Central memory CD4-positive, alpha-beta T cell (primary cell): ENCODE data around the gene KIAA1755.

Experiments
- DNase-seq: peaks from one replicate; pipeline ENCODE4 v3.0.0; 2022

KIAA1755 gene

DNA sequence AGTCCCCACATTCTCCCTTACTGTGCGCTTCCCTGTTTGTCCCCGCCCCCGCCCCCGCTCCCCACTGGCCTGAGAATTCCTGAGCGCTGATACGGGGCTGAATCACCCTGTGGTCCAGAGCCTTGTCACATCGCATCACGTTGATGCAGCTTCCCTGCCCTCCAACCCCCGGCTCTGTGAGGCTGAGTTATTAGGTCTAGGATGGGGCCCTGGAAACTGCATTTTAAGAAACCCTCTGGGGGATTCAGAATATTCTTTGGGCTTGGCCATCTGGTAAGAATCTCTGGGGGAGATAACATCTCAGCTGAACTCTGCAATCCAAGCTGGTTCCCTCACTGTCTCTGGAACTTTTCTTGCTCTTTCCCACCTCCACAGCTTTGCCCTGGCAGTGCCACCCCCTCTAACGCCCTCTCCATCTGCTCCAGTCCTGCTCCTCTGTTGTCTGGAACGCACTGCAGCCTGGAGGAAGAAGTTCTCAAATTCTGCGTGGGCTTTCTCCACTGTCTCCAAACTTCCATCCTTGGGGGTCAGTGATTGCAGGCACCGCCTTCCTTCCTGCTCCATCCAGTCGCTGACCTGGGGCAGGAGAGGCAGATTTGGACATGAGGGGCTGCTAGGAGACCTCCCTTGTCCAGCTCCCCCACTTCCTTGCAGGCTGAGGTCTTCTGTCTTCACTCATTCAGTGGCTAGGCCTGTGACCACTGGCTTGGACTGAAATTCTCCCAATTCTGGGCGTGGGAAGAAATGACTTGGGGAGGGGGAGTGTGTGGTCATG is 42.6 kb downstream of the KIAA1755 start:
- DNase-seq = no peak

DNA sequence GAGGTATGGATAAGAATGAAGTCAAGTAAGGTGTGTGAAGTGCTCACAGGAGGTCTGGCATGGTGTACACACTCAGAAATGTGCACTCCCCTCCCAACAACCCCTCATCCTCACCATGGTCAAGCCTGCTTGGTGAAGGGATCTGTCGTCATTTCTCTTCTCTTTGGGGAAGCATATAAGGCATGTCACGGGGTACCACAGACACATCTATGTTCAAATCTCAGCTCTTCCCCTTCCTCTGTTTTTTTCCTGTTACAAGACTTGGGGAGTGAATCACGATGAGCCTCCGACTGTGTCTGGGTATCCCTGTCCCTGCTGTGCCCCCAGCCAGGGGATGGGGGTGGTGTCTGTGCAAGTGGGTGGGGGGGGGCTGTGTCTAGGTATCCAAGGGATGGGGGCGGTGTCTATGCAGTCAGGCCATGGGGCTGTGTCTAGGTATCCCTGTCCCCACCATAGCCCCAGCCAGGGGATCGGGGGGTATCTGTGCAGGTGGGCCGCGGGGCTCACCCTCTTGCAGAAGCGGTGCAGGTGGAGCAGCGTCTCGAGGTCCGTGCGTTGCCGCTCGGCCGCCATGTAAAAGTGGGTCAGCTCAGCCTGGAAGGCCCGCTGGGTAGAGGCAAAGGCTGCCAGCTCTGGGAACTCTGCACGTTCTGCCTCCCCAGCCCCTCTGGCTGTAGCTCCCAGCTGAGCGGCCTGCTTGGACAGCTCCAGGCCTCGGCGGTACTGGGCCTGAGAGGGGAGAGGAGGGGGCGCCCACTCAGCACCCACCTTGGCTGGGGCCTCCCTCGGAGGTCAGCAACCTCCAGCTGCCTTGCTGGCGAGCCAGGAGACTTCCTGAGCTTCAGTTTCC is 43.6 kb downstream of the KIAA1755 start:
- DNase-seq = no peak

DNA sequence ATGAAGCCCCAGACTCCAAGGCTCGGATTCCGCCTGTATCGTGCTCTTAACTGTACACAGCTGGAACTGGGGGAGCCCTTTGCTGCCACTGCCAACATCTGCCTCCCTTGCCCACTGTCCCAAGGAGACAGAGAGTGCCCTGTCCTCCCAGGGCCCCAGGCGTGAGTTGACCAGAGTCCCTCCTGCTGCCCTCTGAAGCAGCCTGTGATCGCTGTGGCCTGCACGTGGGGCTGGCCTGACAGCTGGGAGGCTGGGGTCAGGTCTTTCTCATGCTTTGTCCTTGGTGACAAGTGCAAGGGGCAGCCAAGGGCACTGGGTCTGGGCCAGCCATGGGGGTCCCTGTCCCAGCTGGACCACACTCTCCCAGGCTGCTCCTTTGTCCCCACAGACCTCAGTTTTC is 44.3 kb downstream of the KIAA1755 start:
- no peak for DNase-seq

DNA sequence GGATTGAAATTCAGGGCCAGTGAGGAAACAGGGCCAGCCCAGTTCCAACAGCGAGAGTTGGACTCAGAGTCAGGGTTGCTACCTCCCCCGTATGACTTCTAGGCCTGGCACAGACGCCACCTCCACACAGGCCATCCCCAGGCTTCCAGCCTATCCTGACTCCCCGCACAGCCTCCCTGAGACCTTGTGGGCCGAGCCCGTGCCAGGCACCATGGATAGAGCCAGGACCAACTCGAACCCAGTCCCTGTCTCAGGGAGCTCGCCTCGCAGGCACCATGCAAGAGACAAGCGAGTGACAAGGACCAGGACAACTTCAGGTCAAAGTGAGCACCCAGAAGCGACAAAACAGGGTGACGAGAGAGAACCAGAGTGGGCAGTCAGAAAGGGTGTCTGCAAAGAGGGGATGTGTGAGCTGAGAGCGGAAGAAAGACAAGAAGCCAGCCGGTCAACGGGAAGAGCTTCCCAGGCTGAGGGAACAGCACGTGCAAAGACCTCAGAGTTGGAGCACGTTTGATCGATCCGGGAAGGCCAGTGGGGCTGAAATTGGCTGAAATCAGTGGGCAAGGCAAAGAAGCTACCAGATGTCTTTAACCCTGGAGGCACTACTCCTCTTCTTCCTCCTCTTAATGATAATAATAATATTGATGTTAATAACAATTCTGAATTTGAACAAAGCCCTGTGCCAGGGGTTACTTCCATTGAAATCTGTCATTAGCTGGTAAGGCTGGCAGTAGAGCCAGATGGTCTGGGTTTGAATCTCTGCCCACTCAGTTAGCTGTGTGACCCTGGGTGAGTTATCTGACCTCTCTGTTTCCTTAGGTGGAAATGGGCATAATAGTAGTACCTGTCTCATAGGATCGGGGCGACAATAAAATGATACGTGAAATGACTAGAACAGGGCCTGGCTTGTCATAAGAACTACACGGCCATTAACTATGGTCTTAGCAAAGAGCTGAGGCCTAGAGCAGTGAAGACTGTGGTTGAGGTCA is 45.0 kb downstream of the KIAA1755 start:
- no peak for DNase-seq

DNA sequence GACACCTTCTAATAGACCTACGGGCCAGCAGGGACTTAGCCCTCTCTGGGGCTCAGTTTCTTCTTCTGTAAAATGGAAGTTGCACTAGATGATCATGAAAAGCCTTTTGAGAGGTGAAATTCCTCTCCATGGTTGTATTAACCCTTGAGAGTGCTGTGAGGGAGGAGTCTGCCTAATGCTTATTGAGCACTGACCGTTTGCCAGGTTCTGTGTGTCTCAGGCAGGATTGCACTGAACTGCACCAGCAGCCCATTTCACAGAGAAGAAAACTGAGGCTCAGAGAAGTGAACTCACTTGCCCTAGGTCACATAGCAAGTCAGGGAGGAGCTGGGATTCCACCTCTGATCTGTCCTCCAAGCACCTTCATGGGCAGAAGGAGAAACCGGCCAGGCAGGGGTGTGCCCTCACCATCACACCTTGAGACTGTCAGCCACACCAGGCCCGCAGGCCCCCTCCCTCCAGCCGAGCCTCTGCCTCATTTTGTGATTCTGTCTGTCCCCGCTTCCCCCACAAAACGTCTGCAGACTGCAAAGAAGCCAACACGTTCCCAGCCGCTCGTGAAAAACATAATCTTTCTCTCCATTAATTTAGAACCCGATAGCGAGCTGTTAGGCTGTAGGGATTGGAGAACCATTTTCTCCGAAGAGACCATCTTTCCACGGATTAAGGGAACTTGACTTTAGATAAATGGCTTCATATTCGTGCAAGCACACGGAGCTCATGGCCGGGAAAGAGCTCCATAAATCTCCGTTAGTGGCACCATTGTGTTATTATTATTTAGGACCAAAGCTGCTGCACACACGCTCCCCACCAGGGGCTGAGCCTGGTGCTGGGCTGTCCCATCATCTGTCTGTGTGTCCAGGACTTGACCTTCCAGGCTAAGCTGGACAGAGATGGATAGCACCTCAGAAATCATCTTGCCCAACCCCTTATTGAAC is 46.0 kb downstream of the KIAA1755 start:
- DNase-seq = no peak

DNA sequence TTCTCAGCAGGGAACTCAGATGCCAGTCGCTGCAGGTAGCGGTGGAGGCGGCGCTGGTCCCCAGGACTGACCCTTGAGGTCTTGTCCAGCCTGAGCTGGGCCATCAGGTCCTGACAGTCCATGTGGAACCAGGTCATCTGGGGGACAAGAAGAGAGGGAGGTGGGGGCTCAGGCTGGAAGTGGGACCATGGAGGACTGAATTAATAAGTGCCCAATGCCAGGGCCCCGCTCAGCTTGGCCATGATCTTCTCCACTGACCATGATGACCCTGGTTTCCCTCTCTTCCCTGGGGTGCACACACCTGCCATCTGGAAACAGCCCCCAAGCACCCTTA is 47.0 kb downstream of the KIAA1755 start:
- no peak for DNase-seq

DNA sequence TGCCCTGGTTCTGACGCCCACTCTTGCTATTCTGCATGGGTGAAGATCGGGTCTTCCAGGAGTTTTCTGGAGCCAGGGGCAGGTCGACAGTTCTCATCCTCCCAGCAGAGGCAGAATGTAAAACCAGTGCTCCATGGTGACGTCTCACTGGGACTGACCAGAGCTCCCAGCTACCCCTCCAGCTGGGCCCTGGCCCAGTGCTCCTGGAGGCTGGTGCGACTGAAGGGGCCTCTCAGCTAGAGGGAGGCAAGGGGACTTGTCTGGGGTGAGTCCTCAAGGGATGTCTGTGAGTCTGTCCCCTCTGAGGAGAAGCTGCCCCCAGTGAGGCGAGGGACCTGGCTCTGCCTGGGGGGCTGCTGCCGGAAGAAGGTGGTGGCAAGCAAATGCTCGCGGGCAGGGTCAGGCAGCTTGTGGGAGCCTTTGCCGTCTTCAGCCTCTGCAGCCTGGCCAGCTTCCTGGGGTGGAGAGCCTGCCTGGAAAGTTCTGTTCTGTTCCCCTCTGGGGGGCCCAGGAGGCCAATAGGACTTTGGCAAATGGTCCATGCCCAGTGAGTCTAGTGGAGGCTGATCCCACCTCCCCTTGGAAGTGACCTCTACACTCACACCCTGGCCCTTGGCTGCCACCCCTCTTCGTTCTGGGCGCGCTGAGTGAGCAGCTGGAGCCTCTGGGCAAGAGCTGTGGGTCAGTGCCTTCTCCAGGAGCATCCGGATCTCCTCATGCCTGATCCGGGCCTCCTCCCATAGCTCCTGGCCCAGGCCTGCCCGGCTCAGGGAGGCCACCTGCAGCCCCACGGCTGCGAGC is 47.5 kb downstream of the KIAA1755 start:
- DNase-seq = no peak

- DNase-seq = no peak
These were observed 49.1 kb downstream of the KIAA1755 start for GRCh38 chr20:38211200-38212097.

DNA sequence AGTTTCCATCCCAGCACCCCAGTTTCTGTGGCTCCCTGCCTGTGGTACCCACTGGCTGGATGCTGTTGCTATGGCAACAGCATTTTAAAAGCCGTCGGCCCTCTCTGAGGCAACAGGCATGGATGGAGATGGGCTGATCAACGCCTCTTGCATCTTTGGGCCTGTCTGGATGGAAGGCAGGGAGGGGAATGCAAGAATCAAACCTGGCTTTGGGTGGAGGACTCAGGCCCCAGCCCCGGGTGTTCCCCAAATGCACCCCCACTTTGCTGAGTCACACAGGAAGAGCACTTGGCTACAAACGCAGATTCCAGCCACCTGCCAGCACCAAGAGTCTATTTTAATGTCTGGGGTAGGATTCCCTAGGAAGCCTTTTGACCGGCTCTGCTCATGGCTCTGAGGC is 49.8 kb downstream of the KIAA1755 start:
- no peak for DNase-seq

GRCh38 chr20:38209736-38210405 is 50.7 kb downstream of the KIAA1755 start:
- no peak for DNase-seq

DNA sequence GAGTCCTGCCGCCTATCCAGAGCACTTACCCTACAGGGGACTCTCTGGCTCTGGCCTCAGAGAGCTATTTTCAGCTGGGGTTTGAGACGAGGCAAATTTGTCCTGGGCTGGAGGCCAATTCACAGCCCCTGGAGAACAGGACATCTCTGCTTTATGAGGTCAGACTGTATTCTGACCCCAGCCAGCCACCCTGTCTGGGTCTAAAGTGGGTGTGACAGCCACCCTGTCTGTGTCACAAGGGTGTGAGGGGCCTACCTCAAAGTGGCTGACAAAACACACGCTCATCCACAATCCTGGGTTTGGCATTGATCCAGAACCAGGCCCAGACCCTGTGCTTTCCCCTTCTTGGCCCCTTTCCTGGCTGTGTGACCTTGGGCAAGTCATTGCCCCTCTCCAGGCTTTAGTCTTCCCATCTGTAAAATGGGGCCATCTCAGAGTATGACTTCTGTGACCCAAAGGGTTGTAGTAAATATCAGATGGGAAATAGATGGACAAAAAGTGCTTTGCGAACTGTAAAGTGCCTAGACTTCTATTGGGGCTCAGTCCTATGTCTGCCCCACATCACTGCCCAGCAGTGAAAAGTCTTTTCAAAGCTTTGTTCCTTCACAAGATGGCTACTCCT is 51.4 kb downstream of the KIAA1755 start:
- DNase-seq = no peak

DNA sequence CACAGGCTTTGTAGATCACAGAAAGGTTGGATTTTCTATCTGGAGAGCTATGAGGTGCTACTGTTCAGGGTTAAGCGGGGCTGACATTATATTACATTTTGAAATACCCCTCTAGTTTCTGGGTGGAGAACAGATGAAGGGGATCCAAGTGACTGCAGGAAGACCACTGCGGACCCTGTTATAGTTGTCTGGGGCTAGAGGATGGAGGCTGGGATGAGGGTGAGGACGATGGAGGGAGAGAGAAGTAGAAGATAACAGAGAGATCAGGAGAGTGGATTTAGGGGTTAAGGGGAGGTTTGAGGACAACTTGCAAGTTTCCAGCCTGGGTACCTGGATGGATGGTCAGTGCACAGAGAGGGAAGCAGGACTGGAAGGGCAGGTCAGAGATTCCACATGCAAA is 52.0 kb downstream of the KIAA1755 start:
- no peak for DNase-seq

GRCh38 chr20:38208088-38208487 is 52.4 kb downstream of the KIAA1755 start:
- DNase-seq = no peak

DNA sequence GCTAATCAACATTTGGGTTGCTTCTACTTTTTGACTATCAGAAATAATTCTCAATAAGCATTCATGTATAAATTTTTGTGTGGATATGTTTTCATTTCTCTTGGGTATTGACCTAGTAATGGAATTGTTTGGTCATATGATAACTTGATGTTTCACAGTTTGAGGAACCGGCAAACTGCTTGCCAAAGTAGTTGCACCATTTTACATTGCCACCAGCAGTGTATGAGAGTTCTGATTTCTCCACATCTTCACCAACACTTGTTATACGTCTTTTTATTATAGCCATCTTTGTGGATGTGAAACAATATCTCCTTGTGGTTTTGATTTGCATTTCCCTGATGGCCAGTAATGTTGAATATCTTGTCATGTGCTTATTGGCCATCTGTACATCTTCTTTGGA is 52.9 kb downstream of the KIAA1755 start:
- DNase-seq = no peak

DNA sequence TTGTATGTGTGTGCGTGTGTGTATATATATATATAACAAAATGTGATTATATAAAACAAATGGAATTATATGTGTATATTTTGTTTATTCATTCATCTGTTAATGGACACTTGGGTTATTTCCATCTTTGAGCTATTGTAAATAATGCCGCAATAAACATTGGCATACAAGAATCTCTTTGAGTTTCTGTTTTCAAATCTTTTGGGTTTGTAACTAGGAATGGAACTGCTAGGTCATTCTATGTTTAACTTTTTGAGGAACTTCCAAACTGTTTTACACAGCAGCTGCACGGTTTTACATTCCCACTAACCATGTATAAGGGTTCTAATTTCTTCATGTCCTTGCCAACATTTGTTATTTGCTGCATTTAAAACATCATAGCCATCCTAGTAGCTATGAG is 55.5 kb downstream of the KIAA1755 start:
- DNase-seq = no peak

- DNase-seq = no peak
These were observed 56.6 kb downstream of the KIAA1755 start for GRCh38 chr20:38203981-38204357.

DNA sequence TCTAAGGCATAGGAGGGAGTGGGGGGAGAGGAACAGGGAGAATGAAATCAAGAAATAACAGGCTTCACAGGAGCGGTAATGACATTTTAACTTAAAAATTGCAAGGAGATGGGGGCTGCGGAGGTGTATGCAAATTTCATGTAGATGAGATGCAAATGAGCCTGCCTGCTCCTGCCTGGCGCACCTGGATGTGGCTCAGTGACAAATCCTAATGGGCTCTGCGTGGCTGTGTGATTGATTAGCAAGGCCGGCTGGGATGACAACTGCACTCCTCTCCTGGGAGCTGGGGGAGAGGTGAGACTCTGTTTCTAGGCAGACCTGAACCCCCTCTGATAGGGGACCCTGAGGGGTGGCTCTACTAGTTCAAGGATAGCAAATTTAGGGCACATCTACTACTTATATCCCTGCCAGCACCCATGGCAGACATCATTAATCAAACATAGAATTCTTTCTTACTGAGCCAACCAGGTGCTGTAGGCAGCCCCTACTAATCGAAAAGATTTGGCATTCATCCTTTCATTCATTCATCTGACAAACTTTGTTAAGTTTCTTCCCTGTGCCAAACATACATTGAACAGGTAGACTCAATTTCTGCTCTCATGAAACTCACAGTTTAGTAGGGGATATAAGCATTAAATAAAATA is 57.1 kb downstream of the KIAA1755 start:
- no peak for DNase-seq

GRCh38 chr20:38202982-38203293 is 57.6 kb downstream of the KIAA1755 start:
- DNase-seq = no peak
